ENCODE data around the gene SLC6A7.

SLC6A7 gene

DNA sequence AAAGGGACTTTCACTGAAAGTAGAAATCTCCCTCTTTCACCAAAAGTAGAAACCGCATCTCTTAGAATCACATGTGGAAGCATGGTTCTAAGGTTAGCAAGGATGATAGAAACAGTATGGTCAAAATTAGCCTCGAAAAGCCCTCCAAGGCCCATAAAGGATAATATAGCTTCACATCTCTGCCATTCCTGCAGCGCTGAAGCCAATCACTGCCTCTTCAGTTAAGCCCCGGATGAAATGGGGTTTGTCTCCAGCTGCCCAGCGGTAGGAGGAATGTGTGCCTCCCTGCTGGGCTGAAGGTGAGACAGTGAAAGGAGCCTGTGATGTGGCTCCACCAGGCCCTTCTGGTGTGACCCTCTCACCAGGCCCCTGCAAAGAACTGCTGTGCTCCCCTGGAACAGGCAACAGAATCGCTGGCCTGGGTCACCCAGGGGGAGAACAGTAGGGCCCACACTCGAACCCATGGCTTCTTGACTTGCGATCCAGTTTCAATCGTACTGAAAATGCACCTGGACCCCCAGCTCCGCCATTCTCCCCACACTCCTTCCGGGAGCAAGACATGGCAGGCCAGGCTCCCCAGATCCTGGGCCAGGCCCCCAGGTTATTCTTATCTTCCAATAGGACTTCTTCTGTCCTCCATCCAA lies 52.5 kb downstream of the SLC6A7 start:
- H3K79me2 ChIP-seq (ENCODE audit: insufficient read depth, low read length), result no peaks in the 10 kb centered on the region
- TF ChIP-seq EZH2phosphoT487 (IDR thresholded peaks at IDR 0.05; ENCODE audit: borderline replicate concordance), result no peak
- TF ChIP-seq, protein P1, sequence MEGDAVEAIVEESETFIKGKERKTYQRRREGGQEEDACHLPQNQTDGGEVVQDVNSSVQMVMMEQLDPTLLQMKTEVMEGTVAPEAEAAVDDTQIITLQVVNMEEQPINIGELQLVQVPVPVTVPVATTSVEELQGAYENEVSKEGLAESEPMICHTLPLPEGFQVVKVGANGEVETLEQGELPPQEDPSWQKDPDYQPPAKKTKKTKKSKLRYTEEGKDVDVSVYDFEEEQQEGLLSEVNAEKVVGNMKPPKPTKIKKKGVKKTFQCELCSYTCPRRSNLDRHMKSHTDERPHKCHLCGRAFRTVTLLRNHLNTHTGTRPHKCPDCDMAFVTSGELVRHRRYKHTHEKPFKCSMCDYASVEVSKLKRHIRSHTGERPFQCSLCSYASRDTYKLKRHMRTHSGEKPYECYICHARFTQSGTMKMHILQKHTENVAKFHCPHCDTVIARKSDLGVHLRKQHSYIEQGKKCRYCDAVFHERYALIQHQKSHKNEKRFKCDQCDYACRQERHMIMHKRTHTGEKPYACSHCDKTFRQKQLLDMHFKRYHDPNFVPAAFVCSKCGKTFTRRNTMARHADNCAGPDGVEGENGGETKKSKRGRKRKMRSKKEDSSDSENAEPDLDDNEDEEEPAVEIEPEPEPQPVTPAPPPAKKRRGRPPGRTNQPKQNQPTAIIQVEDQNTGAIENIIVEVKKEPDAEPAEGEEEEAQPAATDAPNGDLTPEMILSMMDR (conservative IDR thresholded peaks at IDR 0.05; ENCODE audit: low read length), result no peak

DNA sequence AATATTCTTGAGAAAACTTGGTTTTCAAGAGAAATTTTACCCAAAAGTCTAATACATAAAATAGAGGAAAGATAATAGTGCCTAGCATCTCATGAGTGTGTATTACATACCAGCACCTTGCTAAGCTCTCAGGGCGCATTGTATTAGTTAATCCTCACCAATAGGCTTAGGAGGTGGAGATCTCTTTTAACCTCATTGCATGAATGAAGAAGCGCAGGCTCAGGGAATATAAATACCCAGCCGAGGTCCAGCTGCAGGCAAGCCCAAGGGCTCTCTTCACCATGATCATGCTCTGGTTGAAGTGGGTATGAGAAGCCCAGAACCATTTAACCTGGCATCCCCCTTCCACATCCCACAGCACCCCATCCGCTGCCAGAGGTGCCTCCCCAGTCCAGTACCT lies 53.7 kb downstream of the SLC6A7 start:
- Histone ChIP-seq H3F3A (ENCODE audit: low read depth) (no peaks in the 10 kb centered on the region), H4K20me1 (ENCODE audit: insufficient read depth, low read length, poor library complexity, severe bottlenecking) (no peaks in the 10 kb centered on the region), H3K4me1 (ENCODE audit: insufficient read depth, low read length, poor library complexity, severe bottlenecking) (no peaks in the 10 kb centered on the region), H3K9me3 (ENCODE audit: insufficient read depth, low read depth, low read length) (no peaks in the 10 kb centered on the region), H3K9me2 (replicated peaks; ENCODE audit: low read depth, low read length) (no peaks in the 10 kb centered on the region), H3K9ac (ENCODE audit: low read depth, low read length, poor library complexity, severe bottlenecking) (no peak overlapping the region), H3K27me3 (ENCODE audit: insufficient read depth, low read length, poor library complexity, severe bottlenecking) (no peaks in the 10 kb centered on the region), H3K79me2 (ENCODE audit: insufficient read depth, low read length) (no peaks in the 10 kb centered on the region), H3K36me3 (ENCODE audit: insufficient read depth, low read length) (no peaks in the 10 kb centered on the region), H3K4me2 (ENCODE audit: low read depth, low read length, poor library complexity, severe bottlenecking) (no peak overlapping the region), H3K4me3 (ENCODE audit: low read length, poor library complexity, severe bottlenecking) (no peak overlapping the region), H2AFZ (ENCODE audit: low read length) (no peak overlapping the region)
- TF ChIP-seq EZH2phosphoT487 (IDR thresholded peaks at IDR 0.05; ENCODE audit: borderline replicate concordance), result no peak
- TF ChIP-seq, protein P1 (conservative IDR thresholded peaks at IDR 0.05; ENCODE audit: low read length), result no peak

More for the DNA sequence above, 52.5 kb downstream of the SLC6A7 start:
- H3K9ac ChIP-seq (ENCODE audit: low read depth, low read length, poor library complexity, severe bottlenecking), result no peak overlapping the region
- H3K36me3 ChIP-seq (ENCODE audit: insufficient read depth, low read length), result no peaks in the 10 kb centered on the region
- no peaks in the 10 kb centered on the region for H3K27me3 ChIP-seq (ENCODE audit: insufficient read depth, low read length, poor library complexity, severe bottlenecking)
- no peak overlapping the region for H2AFZ ChIP-seq (ENCODE audit: low read length)
- H3F3A ChIP-seq (ENCODE audit: low read depth), result no peaks in the 10 kb centered on the region
- no peak overlapping the region for H3K4me2 ChIP-seq (ENCODE audit: low read depth, low read length, poor library complexity, severe bottlenecking)
- H3K9me2 ChIP-seq (replicated peaks; ENCODE audit: low read depth, low read length), result no peaks in the 10 kb centered on the region
- H3K9me3 ChIP-seq (ENCODE audit: insufficient read depth, low read depth, low read length), result no peaks in the 10 kb centered on the region
- no peak overlapping the region for H3K4me3 ChIP-seq (ENCODE audit: low read length, poor library complexity, severe bottlenecking)
- no peaks in the 10 kb centered on the region for H3K4me1 ChIP-seq (ENCODE audit: insufficient read depth, low read length, poor library complexity, severe bottlenecking)
- no peaks in the 10 kb centered on the region for H4K20me1 ChIP-seq (ENCODE audit: insufficient read depth, low read length, poor library complexity, severe bottlenecking)

DNA sequence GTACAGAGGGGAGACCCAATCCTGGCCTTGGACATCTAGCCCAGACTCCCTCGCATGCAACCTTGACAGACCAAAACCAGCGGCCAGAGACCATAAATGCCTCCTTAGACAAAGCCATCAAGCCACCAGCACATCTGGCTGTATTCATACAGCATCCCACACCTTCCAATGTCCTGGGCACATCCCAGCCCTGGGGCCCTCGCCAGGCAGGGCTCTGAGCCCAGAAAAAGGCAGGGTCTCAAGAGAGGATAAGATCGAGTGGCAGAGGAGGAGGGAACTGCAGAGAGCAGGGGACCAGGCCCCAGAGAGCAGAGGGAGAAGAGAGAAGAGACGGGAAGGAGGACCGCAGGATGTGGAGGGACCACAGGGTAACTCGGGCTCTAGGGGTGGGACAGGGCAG lies 54.3 kb downstream of the SLC6A7 start:
- TF ChIP-seq EZH2phosphoT487 (IDR thresholded peaks at IDR 0.05; ENCODE audit: borderline replicate concordance), result no peak
- TF ChIP-seq, protein P1 (conservative IDR thresholded peaks at IDR 0.05; ENCODE audit: low read length), result no peak
- no peaks in the 10 kb centered on the region for H3F3A ChIP-seq (ENCODE audit: low read depth)
- H4K20me1 ChIP-seq (ENCODE audit: insufficient read depth, low read length, poor library complexity, severe bottlenecking), result no peaks in the 10 kb centered on the region

More for the DNA sequence above, 54.3 kb downstream of the SLC6A7 start:
- no peaks in the 10 kb centered on the region for H3K4me1 ChIP-seq (ENCODE audit: insufficient read depth, low read length, poor library complexity, severe bottlenecking)
- no peaks in the 10 kb centered on the region for H3K9me2 ChIP-seq (replicated peaks; ENCODE audit: low read depth, low read length)
- H3K9me3 ChIP-seq (ENCODE audit: insufficient read depth, low read depth, low read length), result no peaks in the 10 kb centered on the region
- H3K4me2 ChIP-seq (ENCODE audit: low read depth, low read length, poor library complexity, severe bottlenecking), result no peak overlapping the region
- no peak overlapping the region for H3K4me3 ChIP-seq (ENCODE audit: low read length, poor library complexity, severe bottlenecking)
- H3K9ac ChIP-seq (ENCODE audit: low read depth, low read length, poor library complexity, severe bottlenecking), result no peak overlapping the region
- no peaks in the 10 kb centered on the region for H3K27me3 ChIP-seq (ENCODE audit: insufficient read depth, low read length, poor library complexity, severe bottlenecking)
- H2AFZ ChIP-seq (ENCODE audit: low read length), result no peak overlapping the region
- no peaks in the 10 kb centered on the region for H3K79me2 ChIP-seq (ENCODE audit: insufficient read depth, low read length)
- no peaks in the 10 kb centered on the region for H3K36me3 ChIP-seq (ENCODE audit: insufficient read depth, low read length)

All from Loucy (cell line).